GM12878 (cell line): ENCODE measurements around the gene CPNE4. TPM values are rescaled to one million over a fixed set of nuclear protein-coding genes. Genes with fewer than 3 reads are reported as not detected.

ENCODE experiments used
- ATAC-seq: fragments of 200-7000 bp; cut with Tn5 transposase; 3 replicates; pipeline ENCODE4 v1.9.1; 2020; ENCODE audit warnings: mild to moderate bottlenecking, moderate library complexity
- BruUV-seq: library from RNA; stranded (reverse); fragments of 400-500 nt; replicated peaks from 2 replicates; lab custom pipeline; 2021; lab: Mats Ljungman, UMichigan
- CTCF ChIA-PET: fragments of 300-600 bp; sonication (Branson Sonifier 250); formaldehyde crosslinking; extraction: SDS; loops from one replicate; lab custom pipeline; 2021; ENCODE audit warnings: inconsistent platforms; lab: Yijun Ruan, JAX
- POLR2A ChIA-PET: fragments of 350-600 bp; formaldehyde crosslinking; extraction: SDS; loops from one replicate; lab custom pipeline; 2021; ENCODE audit warnings: inconsistent platforms; lab: Charles Lee
- RAD21 ChIA-PET: fragments of 300-600 bp; sonication (Branson Sonifier 250); formaldehyde crosslinking; loops from one replicate; lab custom pipeline; 2023; ENCODE audit warnings: antibody characterized with exemption; ENCODE audit not compliant: unreplicated experiment; lab: Charles Lee
- SMC1A ChIA-PET: fragments of 300-600 bp; sonication (Branson Sonifier 250); formaldehyde crosslinking; loops from one replicate; lab custom pipeline; 2023; ENCODE audit not compliant: unreplicated experiment, uncharacterized antibody; lab: Charles Lee
- DNase-seq: peaks from one replicate; pipeline ENCODE4 v3.0.0-alpha.2; 2011; ENCODE audit warnings: low read depth, low spot score
- FAIRE-seq: peaks from 3 replicates; lab custom pipeline; 2011; peaks lifted over from hg19 to GRCh38; lab: Jason Lieb, UNC
- H2AFZ ChIP-seq: 2 replicates; pipeline ENCODE4 v1.6.0; 2011; ENCODE audit warnings: low read depth, low read length, control low read depth; ENCODE audit not compliant: control insufficient read depth
- H3K27ac ChIP-seq: 2 replicates; pipeline ENCODE4 v1.5.1; 2011; ENCODE audit warnings: control low read depth; ENCODE audit not compliant: control insufficient read depth, insufficient read depth
- H3K27me3 ChIP-seq, 2 experiments: replicated peaks in 1 of 2; 2 replicates each; pipeline versions ENCODE4 v1.6.0 to v1.6.1; 2011; ENCODE audit warnings: low read length in 1 of 2; ENCODE audit not compliant: control insufficient read depth in 2 of 2, insufficient read depth in 2 of 2
- H3K36me3 ChIP-seq, 2 experiments: 2 replicates each; pipeline ENCODE4 v1.5.1; 2011; ENCODE audit warnings: low read length in 1 of 2; ENCODE audit not compliant: control insufficient read depth in 2 of 2, insufficient read depth in 2 of 2
- H3K4me1 ChIP-seq: 2 replicates; pipeline ENCODE4 v1.6.1; 2011; ENCODE audit warnings: mild to moderate bottlenecking, low read length, moderate library complexity, mixed read lengths; ENCODE audit not compliant: control insufficient read depth, insufficient read depth
- H3K4me2 ChIP-seq: 2 replicates; pipeline ENCODE4 v1.6.0; 2011; ENCODE audit warnings: control low read depth; ENCODE audit not compliant: control insufficient read depth, insufficient read depth
- H3K4me3 ChIP-seq: fragments of 200-600 bp; sonication (generic); 2 replicates; pipeline ENCODE4 v1.5.1; 2016
- H3K79me2 ChIP-seq: 2 replicates; pipeline ENCODE4 v1.6.0; 2011; ENCODE audit warnings: low read length; ENCODE audit not compliant: control insufficient read depth, insufficient read depth
- H3K9ac ChIP-seq: 2 replicates; pipeline ENCODE4 v1.8.0; 2011; ENCODE audit warnings: low read length, control low read depth, mixed read lengths; ENCODE audit not compliant: control insufficient read depth, insufficient read depth
- H3K9me3 ChIP-seq: replicated peaks from 3 replicates; pipeline ENCODE4 v1.5.1; 2011; ENCODE audit warnings: mild to moderate bottlenecking, low read length; ENCODE audit not compliant: control insufficient read depth, insufficient read depth
- H4K20me1 ChIP-seq: 2 replicates; pipeline ENCODE4 v1.6.0; 2011; ENCODE audit not compliant: control insufficient read depth, insufficient read depth
- E4F1 ChIP-seq: fragments of 450-650 bp; IDR thresholded peaks from 2 replicates; pipeline ENCODE4 v1.6.1; 2018; ENCODE audit warnings: borderline replicate concordance, mild to moderate bottlenecking; ENCODE audit not compliant: partially characterized antibody
- IRF3 ChIP-seq: fragments of 450-650 bp; IDR thresholded peaks from 2 replicates; pipeline ENCODE4 v1.6.1; 2014; ENCODE audit warnings: mild to moderate bottlenecking
- KLF5 ChIP-seq: fragments of 450-650 bp; IDR thresholded peaks from 2 replicates; pipeline ENCODE4 v1.6.1; 2014; ENCODE audit warnings: mild to moderate bottlenecking; ENCODE audit not compliant: partially characterized antibody
- MEF2A ChIP-seq: IDR thresholded peaks from 2 replicates; pipeline ENCODE4 v1.6.1; 2011; ENCODE audit warnings: low read depth, mild to moderate bottlenecking, low read length, moderate library complexity; ENCODE audit not compliant: insufficient read depth
- MTA3 ChIP-seq: IDR thresholded peaks from 2 replicates; pipeline ENCODE4 v1.6.1; 2012; ENCODE audit warnings: low read length, inconsistent platforms, borderline replicate concordance
- NR2C1 ChIP-seq: fragments of 450-650 bp; IDR thresholded peaks from 2 replicates; pipeline ENCODE4 v1.6.1; 2017; ENCODE audit warnings: antibody characterized with exemption, mild to moderate bottlenecking, moderate library complexity
- POLR2A ChIP-seq: IDR thresholded peaks from 2 replicates; pipeline ENCODE4 v1.6.1; 2011; ENCODE audit warnings: low read depth, mild to moderate bottlenecking, low read length
- POLR2AphosphoS5 ChIP-seq: IDR thresholded peaks from 2 replicates; pipeline ENCODE4 v1.6.1; 2011; ENCODE audit warnings: mild to moderate bottlenecking, low read length, inconsistent platforms
- RFX5 ChIP-seq: IDR thresholded peaks from 2 replicates; pipeline ENCODE4 v1.6.1; 2011; ENCODE audit warnings: low read depth, low read length, improper control_type of control experiment
- TAF1 ChIP-seq: IDR thresholded peaks from 2 replicates; pipeline ENCODE4 v1.6.1; 2011; ENCODE audit warnings: mild to moderate bottlenecking, low read depth, low read length, borderline replicate concordance
- YY1 ChIP-seq: IDR thresholded peaks from 2 replicates; pipeline ENCODE4 v1.6.1; 2011; ENCODE audit warnings: low read depth, mild to moderate bottlenecking, low read length
- ZNF592 ChIP-seq: fragments of 450-650 bp; IDR thresholded peaks from 2 replicates; pipeline ENCODE4 v1.6.1; 2017; ENCODE audit warnings: mild to moderate bottlenecking, moderate library complexity
- WGBS: methylation state at CpG from one replicate; pipeline ENCODE4 v1.1.6; 2016; ENCODE audit warnings: low lambda C conversion rate; ENCODE audit not compliant: insufficient replicate concordance, insufficient coverage; ENCODE audit errors: missing lambda C conversion rate; 5-methylcytosine and 5-hydroxymethylcytosine counted together
- in situ Hi-C: fragments of 300-500 bp; cut with MboI; formaldehyde crosslinking; loops from 9 replicates; pipeline ENCODE4 v1.14.3; 2018; ENCODE audit warnings: mixed read lengths
- intact Hi-C: fragments of 100-400 bp; cut with micrococcal nuclease; formaldehyde crosslinking; loops from one replicate; pipeline ENCODE4 v1.14.2; 2022; ENCODE audit not compliant: unreplicated experiment
- polyA plus RNA-seq, 11 experiments: library from polyadenylated mRNA; depleted of rRNA in 4 of 11; unstranded in 6 of 11; stranded (reverse) in 5 of 11; fragments of >200 nt; fragmentation: Nextera tagmentation in 4 of 11; fragmentation: Illumina TruSeq in 1 of 11; extraction: Ambion mirVana in 4 of 11; extraction: Trizol in 1 of 11; gene quantifications; 1 replicate in 1 of 11; 2 replicates in 10 of 11; pipeline versions ENCODE4 v1.2.1 to v1.2.3, GENCODE V29; 2011 to 2016; ENCODE audit warnings: inconsistent platforms in 2 of 11, missing spikeins in 2 of 11, low read depth in 1 of 11
- total RNA-seq, 4 experiments: library from RNA; depleted of rRNA in 3 of 4; stranded (reverse); fragments of >200 nt in 3 of 4; fragmentation: Illumina TruSeq in 1 of 4; extraction: Trizol in 1 of 4; gene quantifications; 2 replicates each; pipeline versions ENCODE4 v1.2.1 to v1.2.3, GENCODE V29; 2013 to 2021
- TF ChIP-seq, protein P1 (sequence below): IDR thresholded peaks from 2 replicates; pipeline ENCODE4 v1.6.1; 2012; ENCODE audit warnings: low read depth, low read length, improper control_type of control experiment

Gene CPNE4
- total and polyA plus RNA-seq, 10 of the 15 experiments (the other 5 are each of a cell fraction or from before 2014, with no cell fraction given) = 0.17 to 1.9 (median 0.48) TPM; not detected in 1

DNA sequence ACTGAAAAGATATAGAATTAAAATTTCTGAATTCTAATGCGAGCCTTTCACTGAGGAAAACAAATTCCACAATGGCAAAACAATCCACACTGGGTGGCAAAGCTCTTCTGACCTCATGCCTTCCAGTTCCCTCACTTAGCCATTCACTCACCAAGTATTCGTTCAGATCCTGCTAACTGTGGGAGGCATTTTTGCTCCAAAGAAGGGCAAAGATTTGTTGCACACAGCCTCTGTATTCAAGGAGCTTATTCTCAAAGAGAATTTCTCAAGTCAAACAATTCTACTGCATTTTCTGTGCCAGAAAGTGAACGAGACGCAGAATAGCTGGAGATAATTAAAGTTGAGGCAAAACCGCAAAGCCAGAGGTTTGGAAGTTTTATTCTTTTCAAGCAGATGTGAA, 77.3 kb downstream of the CPNE4 start:
- Histone ChIP-seq H3K9ac (no peak overlapping the region), H3K79me2 (no peaks in the 10 kb centered on the region), H2AFZ (no peak overlapping the region), H3K4me1 (no peaks in the 10 kb centered on the region), H3K27me3 (no peaks in the 10 kb centered on the region), H3K9me3 (no peaks in the 10 kb centered on the region), H3K27ac (no peak overlapping the region), H3K4me2 (no peak overlapping the region), H4K20me1 (no peaks in the 10 kb centered on the region), H3K36me3 (no peaks in the 10 kb centered on the region), H3K4me3 (no peak overlapping the region)
- FAIRE-seq (no peak), DNase-seq (no peak), ATAC-seq (no peak)
- CTCF ChIA-PET = interaction anchor here (1.4 kb wide), 1 partner anchor 9 kb away, joined by 3 read pairs; no protein-coding TSS in a partner anchor
- WGBS = 36% methylated on average over 5 of the region's 5 CpGs
- no peak for TF ChIP-seq NR2C1
- TF ChIP-seq RFX5 = no peak
- TF ChIP-seq MTA3 = no peak
- TF ChIP-seq YY1 = no peak
- no peak for TF ChIP-seq IRF3
- no peak for TF ChIP-seq TAF1
- TF ChIP-seq MEF2A = no peak
- no peak for TF ChIP-seq ZNF592
- no peak for TF ChIP-seq POLR2AphosphoS5
- no peak for TF ChIP-seq POLR2A
- TF ChIP-seq E4F1 = no peak
- TF ChIP-seq KLF5 = no peak
- TF ChIP-seq, protein P1, sequence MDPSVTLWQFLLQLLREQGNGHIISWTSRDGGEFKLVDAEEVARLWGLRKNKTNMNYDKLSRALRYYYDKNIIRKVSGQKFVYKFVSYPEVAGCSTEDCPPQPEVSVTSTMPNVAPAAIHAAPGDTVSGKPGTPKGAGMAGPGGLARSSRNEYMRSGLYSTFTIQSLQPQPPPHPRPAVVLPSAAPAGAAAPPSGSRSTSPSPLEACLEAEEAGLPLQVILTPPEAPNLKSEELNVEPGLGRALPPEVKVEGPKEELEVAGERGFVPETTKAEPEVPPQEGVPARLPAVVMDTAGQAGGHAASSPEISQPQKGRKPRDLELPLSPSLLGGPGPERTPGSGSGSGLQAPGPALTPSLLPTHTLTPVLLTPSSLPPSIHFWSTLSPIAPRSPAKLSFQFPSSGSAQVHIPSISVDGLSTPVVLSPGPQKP = no peak
- in situ Hi-C loops = no loop called here
- POLR2A ChIA-PET = no interaction called here
- intact Hi-C loops = no loop called here
- BruUV-seq = no TSS peak
- SMC1A ChIA-PET = interaction anchor here (0.7 to 3.6 kb wide), 3 partner anchors 14 to 299 kb away, joined by 3 to 18 read pairs (median 3); no protein-coding TSS in a partner anchor
- RAD21 ChIA-PET = interaction anchor here (1.4 kb wide), 1 partner anchor 71 kb away, joined by 3 read pairs; no protein-coding TSS in a partner anchor
